Stimulated activated naive CD8-positive, alpha-beta T cell treated with anti-CD3 and anti-CD28 coated beads, Interleukin-15, amount 100 ng/mL, for 72 hours (primary cell): ENCODE data around the gene GNAL.
A peak's percentile ranks its signal among the peaks of the same experiment; 100 is the strongest.
"Not testable (repeated sequence)": the region's sequence is repeated elsewhere in the genome, so short reads cannot be mapped to it uniquely, and the experiment has no call there.

Experiments
- ATAC-seq: fragments of 150-1000 bp; cut with Tn5 transposase; 2 replicates; pipeline ENCODE4 v1.10.0; 2021; ENCODE audit warnings: mild to moderate bottlenecking, moderate library complexity
- DNase-seq, 2 donors: peaks; one replicate each; pipeline ENCODE4 v3.0.0; 2021 to 2022
- H3K27ac Mint-ChIP-seq, 2 donors: one replicate each; pipeline ENCODE4 v1.8.0; 2022; ENCODE audit warnings: mild to moderate bottlenecking in 2 of 2, mixed read lengths in 2 of 2, moderate library complexity in 2 of 2
- H3K27me3 Mint-ChIP-seq: one replicate; pipeline ENCODE4 v1.8.0; 2022; ENCODE audit warnings: mixed read lengths
- H3K4me1 Mint-ChIP-seq: one replicate; pipeline ENCODE4 v1.8.0; 2022; ENCODE audit warnings: mild to moderate bottlenecking, mixed read lengths
- H3K4me3 Mint-ChIP-seq, 2 donors: one replicate each; pipeline ENCODE4 v1.8.0; 2022; ENCODE audit warnings: mild to moderate bottlenecking in 2 of 2, mixed read lengths in 2 of 2, moderate library complexity in 1 of 2
- H3K9me3 Mint-ChIP-seq, 2 donors: one replicate each; pipeline ENCODE4 v1.8.0; 2022; ENCODE audit warnings: mixed read lengths in 2 of 2

The GNAL gene

GRCh38 chr18:11889284-11889683, 200.2 kb downstream of the GNAL start:
- H3K27me3 Mint-ChIP-seq, result no peaks in the 10 kb centered on the region
- no peaks in the 10 kb centered on the region for H3K9me3 Mint-ChIP-seq
- peaks cover 10% of the 10 kb centered on the region for H3K4me1 Mint-ChIP-seq
- no peak overlapping the region for H3K4me3 Mint-ChIP-seq
- DNase-seq, result no peak
- no peak overlapping the region for H3K27ac Mint-ChIP-seq
- ATAC-seq, result no peak

GRCh38 chr18:11891737-11892136, 202.7 kb downstream of the GNAL start:
- Mint-ChIP-seq H3K27me3 (no peaks in the 10 kb centered on the region), H3K4me1 (peaks cover 5% of the 10 kb centered on the region), H3K4me3 (no peak overlapping the region), H3K9me3 (no peaks in the 10 kb centered on the region), H3K27ac (no peak overlapping the region)
- DNase-seq, result no peak
- ATAC-seq, result no peak

GRCh38 chr18:11892438-11892837, 203.4 kb downstream of the GNAL start:
- H3K27me3 Mint-ChIP-seq, H3K4me1 Mint-ChIP-seq, ATAC-seq, DNase-seq, H3K27ac Mint-ChIP-seq, H3K9me3 Mint-ChIP-seq, H3K4me3 Mint-ChIP-seq: not testable (repeated sequence)

- DNase-seq, result no peak
Measured at GRCh38 chr18:11897781-11898180, 208.7 kb downstream of the GNAL start.

GRCh38 chr18:11899063-11899462, 210.0 kb downstream of the GNAL start:
- Mint-ChIP-seq H3K27ac (peak overlapping the region in 1 of 2 donors; percentile 42), H3K4me1 (peaks cover 5% of the 10 kb centered on the region), H3K9me3 (no peaks in the 10 kb centered on the region), H3K27me3 (no peaks in the 10 kb centered on the region), H3K4me3 (no peak overlapping the region)
- ATAC-seq (no peak), DNase-seq (no peak)

More at GRCh38 chr18:11897781-11898180, 208.7 kb downstream of the GNAL start:
- Mint-ChIP-seq H3K4me1 (no peaks in the 10 kb centered on the region), H3K9me3 (no peaks in the 10 kb centered on the region), H3K27me3 (no peaks in the 10 kb centered on the region), H3K27ac (no peak overlapping the region), H3K4me3 (no peak overlapping the region)
- ATAC-seq, result no peak

- H3K4me1 Mint-ChIP-seq, result peaks cover 16% of the 10 kb centered on the region
- H3K9me3 Mint-ChIP-seq, result no peaks in the 10 kb centered on the region
- no peaks in the 10 kb centered on the region for H3K27me3 Mint-ChIP-seq
- ATAC-seq, result no peak
- no peak for DNase-seq
- H3K27ac Mint-ChIP-seq, result peak overlapping the region in 1 of 2 donors; percentile 65
- H3K4me3 Mint-ChIP-seq, result no peak overlapping the region
Measured at GRCh38 chr18:11901826-11902438, 212.9 kb downstream of the GNAL start.

- no peaks in the 10 kb centered on the region for H3K9me3 Mint-ChIP-seq
- H3K4me1 Mint-ChIP-seq, result peaks cover 23% of the 10 kb centered on the region
- H3K27ac Mint-ChIP-seq, result no peak overlapping the region
- ATAC-seq (no peak), DNase-seq (no peak)
- no peaks in the 10 kb centered on the region for H3K27me3 Mint-ChIP-seq
- no peak overlapping the region for H3K4me3 Mint-ChIP-seq
Measured at GRCh38 chr18:11902522-11903292, 213.6 kb downstream of the GNAL start.

GRCh38 chr18:11905613-11906012, 216.5 kb downstream of the GNAL start:
- H3K27ac Mint-ChIP-seq, result no peak overlapping the region
- H3K9me3 Mint-ChIP-seq, result no peaks in the 10 kb centered on the region
- H3K4me1 Mint-ChIP-seq, result peaks cover 28% of the 10 kb centered on the region
- no peaks in the 10 kb centered on the region for H3K27me3 Mint-ChIP-seq
- DNase-seq, result no peak
- ATAC-seq, result no peak
- no peak overlapping the region for H3K4me3 Mint-ChIP-seq

- Mint-ChIP-seq H3K9me3 (no peaks in the 10 kb centered on the region), H3K4me1 (peaks cover 28% of the 10 kb centered on the region), H3K27ac (no peak overlapping the region), H3K27me3 (no peaks in the 10 kb centered on the region), H3K4me3 (peak overlapping the region in 1 of 2 donors; percentile 9)
- no peak for DNase-seq
- ATAC-seq, result no peak
Measured at GRCh38 chr18:11906176-11906575, 217.1 kb downstream of the GNAL start.

GRCh38 chr18:11906926-11907874, 218.1 kb downstream of the GNAL start:
- Mint-ChIP-seq H3K27me3 (no peaks in the 10 kb centered on the region), H3K27ac (peak overlapping the region; percentile 94 to 95), H3K9me3 (no peaks in the 10 kb centered on the region), H3K4me3 (peak overlapping the region; percentile 91 to 94), H3K4me1 (peaks cover 28% of the 10 kb centered on the region)
- DNase-seq (no peak), ATAC-seq (no peak)

GRCh38 chr18:11908182-11909060, 219.4 kb downstream of the GNAL start, which contains the start of gene MPPE1:
MPPE1 (minus strand) TSS chr18:11908317; CDS start chr18:11897264, 11,053 bp downstream.
- no peaks in the 10 kb centered on the region for H3K27me3 Mint-ChIP-seq
- peak; percentile 83 to 88 for DNase-seq
- peaks cover 28% of the 10 kb centered on the region for H3K4me1 Mint-ChIP-seq
- ATAC-seq, result peak; percentile 92
- H3K9me3 Mint-ChIP-seq, result no peaks in the 10 kb centered on the region
- peak within 1 kb of the TSS; percentile 93 to 94 for H3K4me3 Mint-ChIP-seq
- H3K27ac Mint-ChIP-seq, result peak within 1 kb of the TSS; percentile 96 to 98

GRCh38 chr18:11909061-11909455, 220.0 kb downstream of the GNAL start:
- Mint-ChIP-seq H3K27me3 (no peaks in the 10 kb centered on the region), H3K4me3 (peak overlapping the region; percentile 86 to 93), H3K4me1 (peaks cover 23% of the 10 kb centered on the region), H3K9me3 (no peaks in the 10 kb centered on the region), H3K27ac (peak overlapping the region; percentile 96 to 98)
- no peak for DNase-seq
- ATAC-seq, result no peak

GRCh38 chr18:11909591-11910026, 220.5 kb downstream of the GNAL start:
- Mint-ChIP-seq H3K27ac (peak overlapping the region in 1 of 2 donors; percentile 98), H3K9me3 (no peaks in the 10 kb centered on the region), H3K4me1 (peaks cover 22% of the 10 kb centered on the region), H3K4me3 (peak overlapping the region; percentile 86 to 93), H3K27me3 (no peaks in the 10 kb centered on the region)
- ATAC-seq (no peak), DNase-seq (no peak)

GRCh38 chr18:11916880-11917279, 227.8 kb downstream of the GNAL start:
- H3K4me1 Mint-ChIP-seq, DNase-seq, H3K9me3 Mint-ChIP-seq, H3K27ac Mint-ChIP-seq, H3K4me3 Mint-ChIP-seq, ATAC-seq, H3K27me3 Mint-ChIP-seq: not testable (repeated sequence)
